ENCODE data around the gene MRPL4. TPM values are rescaled to one million over a fixed set of nuclear protein-coding genes. Genes with fewer than 3 reads are reported as not detected.

MRPL4 gene
- polyA plus RNA-seq, 1 of the 3 experiments (the other 2 are of a cell fraction), result 110 TPM

GRCh38 chr19:10222201-10222890 lies 29.7 kb upstream of the MRPL4 start:
- H3K9ac ChIP-seq, result no peak overlapping the region
- POLR2A ChIA-PET, result no interaction called here

GRCh38 chr19:10223488-10224213 lies 28.4 kb upstream of the MRPL4 start:
- Histone ChIP-seq H3K9me3 (no peaks in the 10 kb centered on the region), H3K27ac (ENCODE audit: low read depth in 2 of 2, low read length in 1 of 2) (no peak overlapping the region), H3K9me2 (no peaks in the 10 kb centered on the region), H3K9ac (no peak overlapping the region), H3K27me3 (ENCODE audit: insufficient read depth) (no peaks in the 10 kb centered on the region), H4K20me1 (ENCODE audit: insufficient read depth) (no peaks in the 10 kb centered on the region), H3K4me2 (no peak overlapping the region), H3K36me3 (replicated peaks in 1 of 2; ENCODE audit: control insufficient read depth in 1 of 2, insufficient read depth in 2 of 2, low read length in 1 of 2) (no peaks in the 10 kb centered on the region), H3F3A (replicated peaks; ENCODE audit: insufficient read depth) (no peaks in the 10 kb centered on the region), H3K4me1 (ENCODE audit: control insufficient read depth in 1 of 2, insufficient read depth in 2 of 2, low read depth in 1 of 2, low read length in 1 of 2) (peaks cover 0 to 21% of the 10 kb centered on the region in 2 experiments; a peak in 1 of 4 replicates), H2AFZ (ENCODE audit: low read depth) (no peak overlapping the region), H3K4me3 (ENCODE audit: low read depth in 2 of 2, low read length in 1 of 2) (no peak overlapping the region), H3K79me2 (ENCODE audit: insufficient read depth) (no peaks in the 10 kb centered on the region)
- no peak for TF ChIP-seq EZH2phosphoT487 (IDR thresholded peaks at IDR 0.05; ENCODE audit: borderline replicate concordance, low read depth)
- no peak for TF ChIP-seq RCOR1 (IDR thresholded peaks at IDR 0.05; ENCODE audit: low read length)
- TF ChIP-seq RAD21 (IDR thresholded peaks at IDR 0.05; ENCODE audit: low read length), result no peak
- TF ChIP-seq EP300 (IDR thresholded peaks at IDR 0.05; ENCODE audit: borderline replicate concordance in 1 of 2, low read depth in 1 of 2, low read length in 1 of 2), result no peak
- no peak for TF ChIP-seq SIN3A (IDR thresholded peaks at IDR 0.05; ENCODE audit: borderline replicate concordance, low read depth, low read length)
- no peak for TF ChIP-seq TCF12 (IDR thresholded peaks at IDR 0.05)
- TF ChIP-seq ELF1 (IDR thresholded peaks at IDR 0.05), result no peak
- TF ChIP-seq GATA2 (CRISPR knock-in tag; IDR thresholded peaks at IDR 0.05), result no peak
- TF ChIP-seq PBX3 (IDR thresholded peaks at IDR 0.05), result no peak
- no peak for TF ChIP-seq MXI1 (IDR thresholded peaks at IDR 0.05; ENCODE audit: low read depth, low read length)
- no peak for TF ChIP-seq SMC3 (IDR thresholded peaks at IDR 0.05; ENCODE audit: low read depth, low read length)
- TF ChIP-seq MAX (IDR thresholded peaks at IDR 0.05; ENCODE audit: low read depth), result no peak
- TF ChIP-seq FOXJ3 (CRISPR knock-in tag; IDR thresholded peaks at IDR 0.05), result no peak
- POLR2A ChIA-PET, result no interaction called here
- CTCF ChIA-PET, result interaction anchor here (2.1 kb wide), 1 partner anchor 26 kb away, joined by 7 read pairs; no protein-coding TSS in a partner anchor
- DNase-seq, result no peak
- 95% methylated on average over 19 of the region's 28 CpGs for WGBS (ENCODE audit: low lambda C conversion rate)

More at GRCh38 chr19:10222201-10222890, 29.7 kb upstream of the MRPL4 start:
- Histone ChIP-seq H3K79me2 (ENCODE audit: insufficient read depth) (no peaks in the 10 kb centered on the region), H3K4me1 (ENCODE audit: control insufficient read depth in 1 of 2, insufficient read depth in 2 of 2, low read depth in 1 of 2, low read length in 1 of 2) (peaks cover 0 to 16% of the 10 kb centered on the region in 2 experiments; a peak in 1 of 4 replicates), H3F3A (replicated peaks; ENCODE audit: insufficient read depth) (no peaks in the 10 kb centered on the region), H3K4me3 (ENCODE audit: low read depth in 2 of 2, low read length in 1 of 2) (no peak overlapping the region), H3K27me3 (ENCODE audit: insufficient read depth) (no peaks in the 10 kb centered on the region), H3K9me2 (no peaks in the 10 kb centered on the region), H3K36me3 (replicated peaks in 1 of 2; ENCODE audit: control insufficient read depth in 1 of 2, insufficient read depth in 2 of 2, low read length in 1 of 2) (no peaks in the 10 kb centered on the region), H2AFZ (ENCODE audit: low read depth) (no peak overlapping the region), H3K9me3 (no peaks in the 10 kb centered on the region), H3K27ac (ENCODE audit: low read depth in 2 of 2, low read length in 1 of 2) (no peak overlapping the region), H3K4me2 (no peak overlapping the region), H4K20me1 (ENCODE audit: insufficient read depth) (no peaks in the 10 kb centered on the region)
- TF ChIP-seq FOSL2 (IDR thresholded peaks at IDR 0.05; ENCODE audit: borderline replicate concordance, low read depth) (no peak), GATA2 (CRISPR knock-in tag; IDR thresholded peaks at IDR 0.05) (no peak), PBX3 (IDR thresholded peaks at IDR 0.05) (no peak), MEF2A (IDR thresholded peaks at IDR 0.05; ENCODE audit: borderline replicate concordance, low read depth) (no peak), TEAD4 (IDR thresholded peaks at IDR 0.05; ENCODE audit: borderline replicate concordance, insufficient read depth) (no peak), RFX5 (IDR thresholded peaks at IDR 0.05; ENCODE audit: low read length) (no peak), NFIC (IDR thresholded peaks at IDR 0.05; ENCODE audit: borderline replicate concordance) (no peak), MAX (IDR thresholded peaks at IDR 0.05; ENCODE audit: low read depth) (no peak), EP300 (IDR thresholded peaks at IDR 0.05; ENCODE audit: borderline replicate concordance in 1 of 2, low read depth in 1 of 2, low read length in 1 of 2) (no peak), USF1 (IDR thresholded peaks at IDR 0.05; ENCODE audit: borderline replicate concordance, low read depth) (no peak)
- WGBS (ENCODE audit: low lambda C conversion rate), result 89% methylated on average over 14 of the region's 14 CpGs
- DNase-seq, result no peak
- CTCF ChIA-PET, result interaction anchor here (2.1 kb wide), 1 partner anchor 28 kb away, joined by 7 read pairs; no protein-coding TSS in a partner anchor
